HepG2 (cell line): ENCODE results near the gene DMRT1. TPM values are rescaled to one million over a fixed set of nuclear protein-coding genes. Genes with fewer than 3 reads are reported as not detected.

ENCODE experiments used
- ATAC-seq: fragments of 200-7000 bp; cut with Tn5 transposase; 3 replicates; pipeline ENCODE4 v1.9.1; 2020; ENCODE audit warnings: mild to moderate bottlenecking, moderate library complexity
- BruUV-seq: library from RNA; stranded (reverse); fragments of 400-500 nt; replicated peaks from 2 replicates; lab custom pipeline; 2021; lab: Mats Ljungman, UMichigan
- CTCF ChIA-PET: fragments of 300-600 bp; formaldehyde crosslinking; extraction: SDS; loops from one replicate; lab custom pipeline; 2021; ENCODE audit warnings: low total read pairs, inconsistent platforms, low intra/inter-chr PET ratio; lab: Yijun Ruan, JAX
- POLR2A ChIA-PET: fragments of 350-600 bp; sonication (Branson Sonifier 250); formaldehyde crosslinking; loops from one replicate; lab custom pipeline; 2020; ENCODE audit warnings: antibody characterized with exemption, inconsistent platforms; lab: Yijun Ruan, JAX
- DNase-seq: peaks from one replicate; pipeline ENCODE4 v3.0.0-alpha.2; 2015; ENCODE audit warnings: low spot score
- FAIRE-seq: peaks from 3 replicates; lab custom pipeline; 2011; peaks lifted over from hg19 to GRCh38; lab: Jason Lieb, UNC
- H2AFZ ChIP-seq: one replicate; pipeline ENCODE4 v1.6.1; 2011; ENCODE audit warnings: low read length, inconsistent platforms
- H3K27ac ChIP-seq: fragments of 300-600 bp; 3 replicates; pipeline ENCODE4 v1.8.0; 2011; ENCODE audit warnings: mixed run types, mild to moderate bottlenecking, mixed read lengths, low read length, inconsistent platforms; ENCODE audit not compliant: insufficient read depth; ENCODE audit errors: extremely low read length
- H3K27me3 ChIP-seq, 2 experiments: fragments of 200-600 bp in 1 of 2; 2 replicates in 1 of 2; 3 replicates in 1 of 2; pipeline versions ENCODE4 v1.6.0 to v1.8.0; 2011; ENCODE audit warnings: low read length in 2 of 2, mild to moderate bottlenecking in 2 of 2, moderate library complexity in 2 of 2, inconsistent platforms in 1 of 2; ENCODE audit not compliant: insufficient read depth in 2 of 2, control insufficient read depth in 1 of 2
- H3K36me3 ChIP-seq, 2 experiments: fragments of 200-600 bp in 1 of 2; replicated peaks in 1 of 2; 2 replicates in 1 of 2; 3 replicates in 1 of 2; pipeline versions ENCODE4 v1.5.1 to v1.8.0; 2011; ENCODE audit warnings: low read length in 2 of 2, inconsistent platforms in 1 of 2; ENCODE audit not compliant: insufficient read depth in 2 of 2, control insufficient read depth in 1 of 2
- H3K4me1 ChIP-seq: 2 replicates; pipeline ENCODE4 v1.5.1; 2012; ENCODE audit warnings: low read length, inconsistent platforms; ENCODE audit not compliant: insufficient read depth
- H3K4me2 ChIP-seq: 2 replicates; pipeline ENCODE4 v1.6.0; 2011; ENCODE audit warnings: low read depth, low read length, inconsistent platforms
- H3K4me3 ChIP-seq, 3 experiments: fragments of 200-600 bp in 1 of 3; sonication (generic), shearing (Covaris generic) in 1 of 3; replicated peaks in 1 of 3; 2 replicates each; pipeline ENCODE4 v1.5.1; 2011 to 2016; ENCODE audit warnings: low read length in 3 of 3, inconsistent platforms in 2 of 3, low read depth in 2 of 3, mild to moderate bottlenecking in 2 of 3, control low read depth in 1 of 3, mixed read lengths in 1 of 3; ENCODE audit not compliant: insufficient read depth in 1 of 3
- H3K79me2 ChIP-seq: one replicate; pipeline ENCODE4 v1.6.1; 2011; ENCODE audit warnings: low read length, inconsistent platforms; ENCODE audit not compliant: insufficient read depth
- H3K9ac ChIP-seq: 2 replicates; pipeline ENCODE4 v1.6.0; 2011; ENCODE audit warnings: mild to moderate bottlenecking, low read depth, low read length, inconsistent platforms; ENCODE audit not compliant: insufficient read depth
- H3K9me3 ChIP-seq: 2 replicates; pipeline ENCODE4 v1.5.1; 2012; ENCODE audit warnings: mild to moderate bottlenecking, low read length
- H4K20me1 ChIP-seq: 2 replicates; pipeline ENCODE4 v1.6.0; 2011; ENCODE audit warnings: inconsistent platforms, mild to moderate bottlenecking, low read length, moderate library complexity; ENCODE audit not compliant: insufficient read depth
- CAMTA2 ChIP-seq: sonication (generic); formaldehyde crosslinking; IDR thresholded peaks from 2 replicates; pipeline ENCODE4 v1.4.0; 2020; ENCODE audit warnings: mild to moderate bottlenecking, missing genetic modification reagents, borderline replicate concordance
- CEBPB ChIP-seq: IDR thresholded peaks from 2 replicates; pipeline ENCODE4 v1.6.1; 2011; ENCODE audit warnings: low read depth, low read length, improper control_type of control experiment, borderline replicate concordance
- NFE2L1 ChIP-seq: sonication (generic); formaldehyde crosslinking; IDR thresholded peaks from 2 replicates; pipeline ENCODE4 v1.4.0; 2020; ENCODE audit warnings: missing genetic modification reagents, mild to moderate bottlenecking, borderline replicate concordance
- SAP130 ChIP-seq: IDR thresholded peaks from 2 replicates; pipeline ENCODE4 v1.6.1; 2016; ENCODE audit warnings: low read depth
- SOX5 ChIP-seq: IDR thresholded peaks from 2 replicates; pipeline ENCODE4 v1.6.1; 2016; ENCODE audit warnings: borderline replicate concordance
- ZNF382 ChIP-seq: sonication (generic); formaldehyde crosslinking; IDR thresholded peaks from 2 replicates; pipeline ENCODE4 v1.5.0; 2020; ENCODE audit warnings: missing genetic modification reagents, mild to moderate bottlenecking, borderline replicate concordance
- ZNF652 ChIP-seq: IDR thresholded peaks from 2 replicates; pipeline ENCODE4 v1.6.1; 2016; ENCODE audit warnings: low read depth, borderline replicate concordance
- WGBS: methylation state at CpG from one replicate; pipeline ENCODE4 v1.1.6; 2017; ENCODE audit warnings: low lambda C conversion rate; 5-methylcytosine and 5-hydroxymethylcytosine counted together
- in situ Hi-C: cut with HindIII; loops from 2 replicates; pipeline ENCODE4 v1.10.0; 2017; ENCODE audit warnings: low pct_unique_long_range_greater_than_20kb; ENCODE audit not compliant: extremely low pct_ligation_motif_present
- intact Hi-C: fragments of 100-400 bp; cut with micrococcal nuclease; formaldehyde crosslinking; loops from one replicate; pipeline ENCODE4 v1.10.0; 2022; ENCODE audit not compliant: unreplicated experiment
- polyA plus RNA-seq, 8 experiments: library from polyadenylated mRNA; depleted of rRNA in 3 of 8; stranded (reverse) in 7 of 8; unstranded in 1 of 8; fragments of >200 nt; fragmentation: Illumina TruSeq in 4 of 8; extraction: Trizol in 4 of 8; gene quantifications; 2 replicates each; pipeline versions ENCODE4 v1.2.1 to v1.2.3, GENCODE V29; 2011 to 2016; ENCODE audit warnings: low read depth in 4 of 8, missing spikeins in 1 of 8, mixed read lengths in 1 of 8; ENCODE audit not compliant: insufficient read depth in 1 of 8
- total RNA-seq, 5 experiments: library from RNA; depleted of rRNA; stranded (reverse); fragments of >200 nt; fragmentation: Illumina TruSeq; extraction: Trizol; gene quantifications; 2 replicates each; pipeline ENCODE4 v1.2.3, GENCODE V29; 2016; ENCODE audit warnings: low read depth in 1 of 5
- TF ChIP-seq, protein P1 (sequence below): IDR thresholded peaks from 2 replicates; pipeline ENCODE4 v1.6.1; 2016; ENCODE audit warnings: low read depth
- TF ChIP-seq, protein P2 (sequence below): sonication (generic); formaldehyde crosslinking; IDR thresholded peaks from 2 replicates; pipeline ENCODE4 v1.9.0; 2021; ENCODE audit warnings: missing genetic modification reagents, borderline replicate concordance

The DMRT1 gene
- total and polyA plus RNA-seq, 2 of the 13 experiments (the other 11 are each of a cell fraction or from before 2014, with no cell fraction given) = not detected

DNA sequence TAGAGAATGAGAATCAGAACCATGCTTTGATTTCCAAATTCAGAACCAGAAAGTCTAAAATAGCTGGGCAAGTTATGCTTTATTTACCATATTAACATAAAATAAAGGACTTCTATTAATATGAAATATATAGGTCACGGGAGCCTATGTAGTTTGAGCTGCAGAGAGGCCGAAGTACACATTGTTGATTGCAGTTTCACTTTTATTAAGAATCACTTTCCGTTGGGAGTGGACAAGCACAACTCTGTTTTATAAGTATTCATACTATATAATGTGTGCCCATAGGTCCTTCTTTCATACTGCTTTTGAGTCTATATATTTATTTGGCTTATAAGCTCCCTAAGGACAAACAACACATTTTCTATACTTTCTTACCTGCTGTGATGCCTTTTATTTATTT lies 76.2 kb downstream of the DMRT1 start:
- TF ChIP-seq, protein P1, sequence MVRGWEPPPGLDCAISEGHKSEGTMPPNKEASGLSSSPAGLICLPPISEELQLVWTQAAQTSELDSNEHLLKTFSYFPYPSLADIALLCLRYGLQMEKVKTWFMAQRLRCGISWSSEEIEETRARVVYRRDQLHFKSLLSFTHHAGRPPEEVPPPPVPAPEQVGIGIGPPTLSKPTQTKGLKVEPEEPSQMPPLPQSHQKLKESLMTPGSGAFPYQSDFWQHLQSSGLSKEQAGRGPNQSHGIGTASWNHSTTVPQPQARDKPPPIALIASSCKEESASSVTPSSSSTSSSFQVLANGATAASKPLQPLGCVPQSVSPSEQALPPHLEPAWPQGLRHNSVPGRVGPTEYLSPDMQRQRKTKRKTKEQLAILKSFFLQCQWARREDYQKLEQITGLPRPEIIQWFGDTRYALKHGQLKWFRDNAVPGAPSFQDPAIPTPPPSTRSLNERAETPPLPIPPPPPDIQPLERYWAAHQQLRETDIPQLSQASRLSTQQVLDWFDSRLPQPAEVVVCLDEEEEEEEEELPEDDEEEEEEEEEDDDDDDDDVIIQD (CRISPR knock-in tag) = no peak
- no peak for TF ChIP-seq CEBPB
- no peak for TF ChIP-seq SAP130
- TF ChIP-seq ZNF382 (CRISPR knock-in tag) = no peak
- no peak for TF ChIP-seq ZNF652
- TF ChIP-seq, protein P2, sequence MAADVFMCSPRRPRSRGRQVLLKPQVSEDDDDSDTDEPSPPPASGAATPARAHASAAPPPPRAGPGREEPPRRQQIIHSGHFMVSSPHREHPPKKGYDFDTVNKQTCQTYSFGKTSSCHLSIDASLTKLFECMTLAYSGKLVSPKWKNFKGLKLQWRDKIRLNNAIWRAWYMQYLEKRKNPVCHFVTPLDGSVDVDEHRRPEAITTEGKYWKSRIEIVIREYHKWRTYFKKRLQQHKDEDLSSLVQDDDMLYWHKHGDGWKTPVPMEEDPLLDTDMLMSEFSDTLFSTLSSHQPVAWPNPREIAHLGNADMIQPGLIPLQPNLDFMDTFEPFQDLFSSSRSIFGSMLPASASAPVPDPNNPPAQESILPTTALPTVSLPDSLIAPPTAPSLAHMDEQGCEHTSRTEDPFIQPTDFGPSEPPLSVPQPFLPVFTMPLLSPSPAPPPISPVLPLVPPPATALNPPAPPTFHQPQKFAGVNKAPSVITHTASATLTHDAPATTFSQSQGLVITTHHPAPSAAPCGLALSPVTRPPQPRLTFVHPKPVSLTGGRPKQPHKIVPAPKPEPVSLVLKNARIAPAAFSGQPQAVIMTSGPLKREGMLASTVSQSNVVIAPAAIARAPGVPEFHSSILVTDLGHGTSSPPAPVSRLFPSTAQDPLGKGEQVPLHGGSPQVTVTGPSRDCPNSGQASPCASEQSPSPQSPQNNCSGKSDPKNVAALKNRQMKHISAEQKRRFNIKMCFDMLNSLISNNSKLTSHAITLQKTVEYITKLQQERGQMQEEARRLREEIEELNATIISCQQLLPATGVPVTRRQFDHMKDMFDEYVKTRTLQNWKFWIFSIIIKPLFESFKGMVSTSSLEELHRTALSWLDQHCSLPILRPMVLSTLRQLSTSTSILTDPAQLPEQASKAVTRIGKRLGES = no peak
- no peak for TF ChIP-seq SOX5 (CRISPR knock-in tag)
- TF ChIP-seq CAMTA2 (CRISPR knock-in tag) = no peak
- no peak for TF ChIP-seq NFE2L1 (CRISPR knock-in tag)
- Histone ChIP-seq H3K27me3 (peaks cover 0 to 18% of the 10 kb centered on the region in 2 experiments; a peak in 2 of 5 replicates), H3K79me2 (no peaks in the 10 kb centered on the region), H4K20me1 (no peaks in the 10 kb centered on the region), H2AFZ (no peak overlapping the region), H3K4me1 (no peaks in the 10 kb centered on the region), H3K4me3 (no peak overlapping the region), H3K36me3 (no peaks in the 10 kb centered on the region), H3K27ac (no peak overlapping the region), H3K4me2 (no peak overlapping the region), H3K9ac (no peak overlapping the region), H3K9me3 (no peaks in the 10 kb centered on the region)
- ChIA-PET POLR2A (no interaction called here), CTCF (no interaction called here)
- no TSS peak for BruUV-seq
- in situ Hi-C loops (no loop called here), intact Hi-C loops (no loop called here)
- FAIRE-seq (no peak), DNase-seq (no peak), ATAC-seq (no peak)
- 6% methylated on average over 3 of the region's 3 CpGs for WGBS
